DMS 273 treated with DMSO at 0.1 percent for 48 hours (cell line): ENCODE results near the gene JAG1.

Experiments used
- DNase-seq: peaks from one replicate; lab custom pipeline; 2025; lab: John Stamatoyannopoulos, UW

Gene JAG1

GRCh38 chr20:10673842-10674683 lies at the start of gene JAG1:
TSS of gene JAG1 (minus strand) at chr20:10673999. CDS start at chr20:10673530, 469 bp downstream.
- peak; percentile 61 for DNase-seq

GRCh38 chr20:10721976-10722375 lies 48.2 kb upstream of the JAG1 start:
- DNase-seq: no peak

GRCh38 chr20:10721137-10721896 lies 47.5 kb upstream of the JAG1 start:
- no peak for DNase-seq

GRCh38 chr20:10720565-10720964 lies 46.8 kb upstream of the JAG1 start:
- DNase-seq: no peak

GRCh38 chr20:10719740-10720385 lies 46.1 kb upstream of the JAG1 start:
- no peak for DNase-seq

GRCh38 chr20:10718661-10719060 lies 44.9 kb upstream of the JAG1 start:
- no peak for DNase-seq

GRCh38 chr20:10716855-10717254 lies 43.1 kb upstream of the JAG1 start:
- no peak for DNase-seq

GRCh38 chr20:10715035-10715434 lies 41.2 kb upstream of the JAG1 start:
- DNase-seq: no peak

GRCh38 chr20:10714236-10714975 lies 40.6 kb upstream of the JAG1 start:
- no peak for DNase-seq

- DNase-seq: no peak
Measured at GRCh38 chr20:10713161-10713560, 39.4 kb upstream of the JAG1 start.

GRCh38 chr20:10711903-10712451 lies 38.2 kb upstream of the JAG1 start:
- no peak for DNase-seq

GRCh38 chr20:10710991-10711775 lies 37.4 kb upstream of the JAG1 start:
- DNase-seq: no peak

GRCh38 chr20:10709916-10710315 lies 36.1 kb upstream of the JAG1 start:
- no peak for DNase-seq

GRCh38 chr20:10708351-10709185 lies 34.8 kb upstream of the JAG1 start:
- DNase-seq: no peak

GRCh38 chr20:10707791-10708190 lies 34.0 kb upstream of the JAG1 start:
- DNase-seq: no peak

GRCh38 chr20:10707068-10707467 lies 33.3 kb upstream of the JAG1 start:
- DNase-seq: no peak

GRCh38 chr20:10706460-10706811 lies 32.6 kb upstream of the JAG1 start:
- DNase-seq: no peak

GRCh38 chr20:10705801-10706459 lies 32.1 kb upstream of the JAG1 start:
- no peak for DNase-seq

- DNase-seq: no peak
Measured at GRCh38 chr20:10701607-10702006, 27.8 kb upstream of the JAG1 start.

- DNase-seq: no peak
Measured at GRCh38 chr20:10699941-10700340, 26.1 kb upstream of the JAG1 start.
